PC-9 (cell line): ENCODE data around the gene OR4D9. TPM values are rescaled to one million over a fixed set of nuclear protein-coding genes. Genes with fewer than 3 reads are reported as not detected.

Experiments used
- BruUV-seq: library from RNA; stranded (reverse); fragments of 400-500 nt; replicated peaks from 2 replicates; lab custom pipeline; 2021; lab: Mats Ljungman, UMichigan
- CTCF ChIA-PET: fragments of 300-600 bp; sonication (Branson Sonifier 250); formaldehyde crosslinking; loops from one replicate; lab custom pipeline; 2022; ENCODE audit warnings: antibody characterized with exemption; lab: Charles Lee
- POLR2A ChIA-PET: fragments of 300-600 bp; sonication (Branson Sonifier 250); formaldehyde crosslinking; loops from one replicate; lab custom pipeline; 2022; ENCODE audit warnings: antibody characterized with exemption; ENCODE audit not compliant: unreplicated experiment; lab: Charles Lee
- DNase-seq, 2 experiments: peaks; one replicate each; pipeline versions ENCODE4 v3.0.0 to v3.0.0-alpha.2; 2015 to 2022; ENCODE audit warnings: mixed read lengths in 1 of 2
- H2AFZ ChIP-seq: fragments of 200-600 bp; sonication (generic); 2 replicates; pipeline ENCODE4 v1.8.1; 2017; ENCODE audit warnings: antibody characterized with exemption
- H3F3A ChIP-seq: fragments of 200-600 bp; sonication (generic); 2 replicates; pipeline ENCODE4 v1.8.1; 2017; ENCODE audit warnings: antibody characterized with exemption, mild to moderate bottlenecking, low read depth; ENCODE audit not compliant: insufficient read depth
- H3K27ac ChIP-seq: fragments of 200-600 bp; sonication (generic); 2 replicates; pipeline ENCODE4 v1.6.1; 2016; ENCODE audit warnings: mixed run types
- H3K27me3 ChIP-seq: fragments of 200-600 bp; sonication (generic); 2 replicates; pipeline ENCODE4 v1.6.1; 2016; ENCODE audit warnings: low read depth, mixed run types; ENCODE audit not compliant: insufficient read depth
- H3K36me3 ChIP-seq: fragments of 200-600 bp; sonication (generic); 2 replicates; pipeline ENCODE4 v1.6.1; 2016; ENCODE audit warnings: low read depth, mixed run types
- H3K4me1 ChIP-seq: fragments of 200-600 bp; sonication (generic); replicated peaks from 2 replicates; pipeline ENCODE4 v1.6.1; 2016; ENCODE audit warnings: mixed run types; ENCODE audit not compliant: insufficient read depth
- H3K4me2 ChIP-seq: fragments of 200-600 bp; sonication (generic); 2 replicates; pipeline ENCODE4 v1.6.1; 2017; ENCODE audit warnings: mixed run types
- H3K4me3 ChIP-seq: fragments of 200-600 bp; sonication (generic); 2 replicates; pipeline ENCODE4 v1.6.1; 2016; ENCODE audit warnings: mixed run types
- H3K79me2 ChIP-seq: fragments of 200-600 bp; sonication (generic); 2 replicates; pipeline ENCODE4 v1.6.1; 2017; ENCODE audit warnings: low read depth, mixed run types
- H3K9me2 ChIP-seq: fragments of 200-600 bp; sonication (generic); 2 replicates; pipeline ENCODE4 v1.8.1; 2017; ENCODE audit warnings: mild to moderate bottlenecking; ENCODE audit not compliant: insufficient read depth
- H3K9me3 ChIP-seq: fragments of 200-600 bp; sonication (generic); 2 replicates; pipeline ENCODE4 v1.8.1; 2016; ENCODE audit warnings: low read depth; ENCODE audit not compliant: insufficient read depth
- H4K20me1 ChIP-seq: fragments of 200-600 bp; sonication (generic); 2 replicates; pipeline ENCODE4 v1.8.1; 2017; ENCODE audit not compliant: insufficient read depth
- EZH2 ChIP-seq: fragments of 200-600 bp; sonication (generic); IDR thresholded peaks from 2 replicates; pipeline ENCODE4 v1.8.0; 2017; ENCODE audit warnings: antibody characterized with exemption, low read depth
- intact Hi-C: fragments of 100-400 bp; cut with micrococcal nuclease; formaldehyde crosslinking; loops from one replicate; pipeline ENCODE4 v1.10.0; 2022; ENCODE audit not compliant: unreplicated experiment
- total RNA-seq: library from RNA; stranded (reverse); gene quantifications from 2 replicates; pipeline ENCODE4 v1.2.3, GENCODE V29; 2021
- TF ChIP-seq, protein P1 (sequence below): fragments of 200-600 bp; sonication (generic); conservative IDR thresholded peaks from 2 replicates; pipeline ENCODE4 v1.6.1; 2017; ENCODE audit warnings: mixed run types, antibody characterized with exemption, mild to moderate bottlenecking, moderate library complexity

Gene OR4D9
- total RNA-seq, 1 experiment from 2014 or later = not detected

DNA sequence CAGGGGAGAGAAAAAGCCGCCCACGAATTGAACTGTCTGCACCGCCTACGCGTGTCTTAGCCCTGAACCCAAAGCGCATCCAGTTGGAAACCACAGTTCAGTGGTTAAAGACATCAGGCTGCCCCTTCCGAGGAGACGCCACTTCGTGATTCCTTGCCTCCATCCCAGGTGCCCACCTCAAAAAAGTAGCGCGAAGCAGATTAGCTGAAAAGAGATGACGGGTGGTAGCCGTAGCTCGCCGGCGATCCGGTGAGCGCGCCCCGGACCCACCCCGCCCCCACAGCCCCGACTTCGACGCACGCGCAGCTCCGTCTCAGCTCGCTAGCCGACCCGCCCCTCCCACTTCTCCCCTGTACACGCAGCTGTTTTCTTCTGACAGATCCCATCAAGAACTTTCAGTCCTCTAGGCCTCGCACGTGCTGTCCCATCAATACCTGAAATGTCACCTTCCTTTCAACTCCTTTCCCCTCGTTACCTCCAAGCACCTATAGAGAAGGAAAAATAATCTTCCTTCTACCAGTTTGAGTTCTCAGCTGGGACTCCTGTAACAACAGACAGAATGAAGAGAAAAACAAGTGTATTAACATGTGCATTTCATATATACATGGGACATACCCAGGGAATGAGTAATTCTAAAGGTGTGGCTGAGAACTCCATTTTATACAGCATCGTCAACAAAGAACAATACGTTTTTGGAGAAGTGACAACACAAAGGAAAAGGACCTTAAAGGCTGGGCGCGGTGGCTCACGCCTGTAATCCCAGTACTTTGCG lies 49.5 kb downstream of the OR4D9 start:
- POLR2A ChIA-PET = interaction anchor here (0.6 to 0.7 kb wide), 3 partner anchors 58 to 339 kb away, joined by 3 to 8 read pairs (median 6); no protein-coding TSS in a partner anchor
- Histone ChIP-seq H3K27ac (peak overlapping the region; percentile 84), H3K4me2 (peak overlapping the region; percentile 85), H4K20me1 (peaks cover 4% of the 10 kb centered on the region; the same call in 1 of the 2 replicates), H3K27me3 (no peaks in the 10 kb centered on the region), H3K9me2 (no peaks in the 10 kb centered on the region), H3F3A (peaks cover 69% of the 10 kb centered on the region), H2AFZ (peak overlapping the region; percentile 94), H3K4me1 (peaks cover 22% of the 10 kb centered on the region), H3K36me3 (no peaks in the 10 kb centered on the region), H3K79me2 (no peaks in the 10 kb centered on the region), H3K4me3 (peak overlapping the region; percentile 79), H3K9me3 (no peaks in the 10 kb centered on the region)
- peak; percentile 81 to 96 for DNase-seq
- TF ChIP-seq, protein P1, sequence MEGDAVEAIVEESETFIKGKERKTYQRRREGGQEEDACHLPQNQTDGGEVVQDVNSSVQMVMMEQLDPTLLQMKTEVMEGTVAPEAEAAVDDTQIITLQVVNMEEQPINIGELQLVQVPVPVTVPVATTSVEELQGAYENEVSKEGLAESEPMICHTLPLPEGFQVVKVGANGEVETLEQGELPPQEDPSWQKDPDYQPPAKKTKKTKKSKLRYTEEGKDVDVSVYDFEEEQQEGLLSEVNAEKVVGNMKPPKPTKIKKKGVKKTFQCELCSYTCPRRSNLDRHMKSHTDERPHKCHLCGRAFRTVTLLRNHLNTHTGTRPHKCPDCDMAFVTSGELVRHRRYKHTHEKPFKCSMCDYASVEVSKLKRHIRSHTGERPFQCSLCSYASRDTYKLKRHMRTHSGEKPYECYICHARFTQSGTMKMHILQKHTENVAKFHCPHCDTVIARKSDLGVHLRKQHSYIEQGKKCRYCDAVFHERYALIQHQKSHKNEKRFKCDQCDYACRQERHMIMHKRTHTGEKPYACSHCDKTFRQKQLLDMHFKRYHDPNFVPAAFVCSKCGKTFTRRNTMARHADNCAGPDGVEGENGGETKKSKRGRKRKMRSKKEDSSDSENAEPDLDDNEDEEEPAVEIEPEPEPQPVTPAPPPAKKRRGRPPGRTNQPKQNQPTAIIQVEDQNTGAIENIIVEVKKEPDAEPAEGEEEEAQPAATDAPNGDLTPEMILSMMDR = no peak
- TF ChIP-seq EZH2 = no peak
- CTCF ChIA-PET = interaction anchor here (0.7 to 1.6 kb wide), 2 partner anchors 24 to 389 kb away, joined by 3 to 5 read pairs; no protein-coding TSS in a partner anchor
- BruUV-seq = TSS peak; percentile 42
- intact Hi-C loops = loop anchor here (1.0 to 5.0 kb wide), 5 partner anchors 10 to 1762 kb away; partner anchors contain the start of gene PATL1

DNA sequence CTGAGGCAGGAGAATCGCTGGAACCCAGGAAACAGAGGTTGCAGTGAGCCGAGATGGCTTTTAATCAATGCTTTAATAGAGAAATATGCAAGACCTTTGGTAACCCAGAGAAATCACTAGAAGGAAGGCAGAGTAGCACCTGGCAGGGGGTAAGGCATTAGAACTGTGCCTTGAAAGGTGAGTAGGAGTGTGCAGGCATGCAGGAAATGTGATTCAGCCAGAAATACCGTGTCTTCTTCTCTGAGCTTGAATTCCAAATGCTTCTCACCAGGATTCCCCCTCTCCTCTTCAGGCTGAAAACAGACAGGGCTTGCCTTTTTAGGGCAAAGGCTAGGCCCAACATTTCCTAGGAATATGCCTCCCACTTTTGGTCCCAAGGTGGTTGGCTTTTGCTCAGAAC lies 51.0 kb downstream of the OR4D9 start:
- no peaks in the 10 kb centered on the region for H3K36me3 ChIP-seq
- no peak overlapping the region for H2AFZ ChIP-seq
- POLR2A ChIA-PET = interaction anchor here (0.6 to 0.8 kb wide), 2 partner anchors 11 to 25 kb away, joined by 3 read pairs; no protein-coding TSS in a partner anchor

More for the DNA sequence above, 51.0 kb downstream of the OR4D9 start:
- CTCF ChIA-PET = interaction anchor here (1.6 kb wide), 1 partner anchor 26 kb away, joined by 5 read pairs; no protein-coding TSS in a partner anchor
- DNase-seq = no peak
- Histone ChIP-seq H3K79me2 (no peaks in the 10 kb centered on the region), H4K20me1 (no peaks in the 10 kb centered on the region), H3K4me3 (no peak overlapping the region; the same call in 1 of the 2 replicates), H3K4me1 (peaks cover 18% of the 10 kb centered on the region), H3K9me2 (no peaks in the 10 kb centered on the region), H3F3A (peaks cover 67% of the 10 kb centered on the region), H3K27ac (no peak overlapping the region), H3K27me3 (no peaks in the 10 kb centered on the region), H3K4me2 (no peak overlapping the region), H3K9me3 (no peaks in the 10 kb centered on the region)
- no TSS peak for BruUV-seq
- intact Hi-C loops = loop anchor here (5.0 kb wide), 1 partner anchor 215 kb away; no protein-coding TSS in a partner anchor
- no peak for TF ChIP-seq EZH2
- TF ChIP-seq, protein P1 = no peak

Other genes starting within 250 kb of the OR4D9 start
- not detected in 2 replicates for gene OR5AN1, start 152.6 kb upstream of the OR4D9 start, total RNA-seq
- gene OR5A2, start 85.1 kb upstream of the OR4D9 start, total RNA-seq = not detected in 2 replicates
- gene OR5A1, start 75.1 kb upstream of the OR4D9 start, total RNA-seq = not detected in 2 replicates
- gene OR4D6, start 54.6 kb upstream of the OR4D9 start, total RNA-seq = not detected in 2 replicates
- gene OR4D10, start 38.2 kb upstream of the OR4D9 start, total RNA-seq = not detected in 2 replicates
- gene OR4D11, start 8.0 kb upstream of the OR4D9 start, total RNA-seq = not detected in 2 replicates
- 40.4 and 49.7 TPM in 2 replicates for gene OSBP, start 104.2 kb downstream of the OR4D9 start, total RNA-seq
- gene PATL1, start 157.5 kb downstream of the OR4D9 start, total RNA-seq = 33.5 and 55.0 TPM in 2 replicates
- gene OR10V1, start 202.3 kb downstream of the OR4D9 start, total RNA-seq = not detected in 2 replicates
- gene STX3, start 243.8 kb downstream of the OR4D9 start, total RNA-seq = 45.2 and 50.1 TPM in 2 replicates